SK-N-SH (cell line): ENCODE data around the gene PUS10.

Experiments used
- CTCF ChIP-seq: fragments of 200-600 bp; sonication (generic); IDR thresholded peaks from 2 replicates; pipeline ENCODE4 v1.6.1; 2017; ENCODE audit warnings: antibody characterized with exemption, mild to moderate bottlenecking, moderate library complexity
- ELF1 ChIP-seq: IDR thresholded peaks from 2 replicates; pipeline ENCODE4 v1.4.0; 2012
- MEF2A ChIP-seq: IDR thresholded peaks from 2 replicates; pipeline ENCODE4 v1.4.0; 2012; ENCODE audit warnings: low read depth, borderline replicate concordance
- RFX5 ChIP-seq: IDR thresholded peaks from 2 replicates; pipeline ENCODE4 v1.6.1; 2012; ENCODE audit warnings: mild to moderate bottlenecking, improper control_type of control experiment, low read length
- SIN3A ChIP-seq: IDR thresholded peaks from 2 replicates; pipeline ENCODE4 v1.6.1; 2012; ENCODE audit warnings: low read depth, mild to moderate bottlenecking, low read length, moderate library complexity, borderline replicate concordance

- no peak for TF ChIP-seq SIN3A
- TF ChIP-seq MEF2A = no peak
- no peak for TF ChIP-seq ELF1
- TF ChIP-seq CTCF = no peak
- no peak for TF ChIP-seq RFX5
These were observed 57.3 kb downstream of the PUS10 start for GRCh38 chr2:60960706-60961105.
